ENCODE data around the gene CDC40.

The CDC40 gene

GRCh38 chr6:110180228-110181008 is at the start of gene CDC40:
Gene CDC40 (plus strand): TSS chr6:110180427. CDS start chr6:110180445, 18 bp downstream.
- DNase-seq (ENCODE audit: low spot score): peak; percentile 76

DNA sequence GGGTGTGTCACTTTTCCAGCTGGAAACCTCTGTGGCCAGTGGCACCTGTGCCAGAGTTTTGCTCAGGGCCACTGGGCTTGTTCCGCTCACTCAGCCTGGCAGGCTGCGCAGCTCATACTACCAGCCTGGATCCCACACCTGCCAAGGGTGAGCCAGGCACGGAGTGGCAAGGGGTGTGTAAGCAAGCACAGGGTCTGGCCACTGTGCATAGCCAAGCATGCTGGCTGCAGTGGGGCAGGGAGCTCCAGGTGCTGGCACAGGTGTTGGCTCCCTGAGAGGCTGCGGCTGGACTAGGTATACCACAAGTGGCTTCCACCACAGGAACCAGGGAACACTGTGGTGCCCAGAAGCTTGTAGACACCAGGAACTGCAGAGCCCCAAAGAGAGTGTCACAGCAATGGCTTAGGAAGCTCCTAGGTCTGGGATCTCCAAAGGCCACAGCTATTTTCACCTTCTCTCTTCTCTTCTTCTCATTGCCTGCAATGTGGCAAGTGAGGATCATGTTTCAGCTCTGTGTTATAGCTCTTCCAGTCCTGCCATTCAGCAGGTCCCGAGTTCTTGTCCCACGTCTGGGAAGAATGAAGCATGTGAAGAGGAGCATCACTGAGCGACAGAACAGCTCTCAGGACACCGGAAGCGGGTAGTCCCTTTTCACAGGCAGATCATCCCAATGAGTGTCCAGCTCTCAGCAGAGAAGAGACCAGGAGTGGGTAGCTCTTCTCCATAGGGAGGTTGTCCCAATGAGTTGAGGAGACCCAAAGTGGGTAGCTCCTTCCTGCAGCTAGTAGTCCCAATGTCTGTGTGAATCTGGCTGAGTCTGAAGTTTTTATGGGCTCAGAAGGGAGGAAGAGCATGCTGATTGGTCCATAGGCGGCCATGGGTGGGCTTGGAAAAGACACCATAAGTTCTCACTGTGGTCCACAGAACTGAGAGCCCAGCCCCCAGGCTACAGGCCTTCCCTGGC is 42.0 kb upstream of the CDC40 start:
- no peak for DNase-seq (ENCODE audit: low spot score)

DNA sequence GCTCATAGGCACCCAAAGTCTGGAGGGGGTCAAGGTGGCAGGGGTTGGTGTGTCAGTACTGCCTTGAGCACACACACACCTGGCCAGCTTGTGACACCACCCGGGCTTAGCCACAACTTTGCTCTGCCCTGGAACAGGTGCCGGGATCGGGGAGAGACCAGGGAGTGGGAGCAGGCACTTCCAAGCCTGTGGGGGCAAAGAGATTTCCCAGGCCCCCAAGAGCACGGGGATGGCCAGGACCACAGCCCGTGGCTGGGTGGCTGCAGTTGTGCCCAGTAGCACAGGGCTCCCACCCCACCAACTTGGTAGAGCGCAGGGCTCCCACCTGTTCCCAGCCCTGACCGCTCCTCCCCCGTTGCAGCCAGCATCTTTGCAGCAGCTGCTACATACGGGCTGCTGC is 41.2 kb upstream of the CDC40 start:
- no peak for DNase-seq (ENCODE audit: low spot score)

DNA sequence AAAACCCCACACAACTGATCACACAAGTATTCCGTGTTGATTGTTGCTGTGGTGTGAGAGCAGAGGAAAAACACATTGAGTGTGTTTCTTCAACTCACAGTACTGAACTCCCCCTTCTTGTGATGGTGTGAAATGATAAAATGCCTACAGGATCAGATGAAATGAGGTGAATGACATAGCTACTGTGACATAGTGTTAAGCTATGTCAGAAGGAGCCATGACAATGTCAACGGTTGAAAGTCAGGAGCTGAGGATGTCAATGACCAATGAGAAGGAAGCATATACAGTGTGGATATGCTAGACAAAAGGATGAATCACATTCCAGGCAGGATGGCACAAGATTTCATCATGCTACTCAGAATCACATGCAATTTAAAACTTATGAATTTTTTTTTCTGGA is 39.6 kb upstream of the CDC40 start:
- no peak for DNase-seq (ENCODE audit: low spot score)

GRCh38 chr6:110147870-110148269 is 32.4 kb upstream of the CDC40 start:
- no peak for DNase-seq (ENCODE audit: low spot score)

DNA sequence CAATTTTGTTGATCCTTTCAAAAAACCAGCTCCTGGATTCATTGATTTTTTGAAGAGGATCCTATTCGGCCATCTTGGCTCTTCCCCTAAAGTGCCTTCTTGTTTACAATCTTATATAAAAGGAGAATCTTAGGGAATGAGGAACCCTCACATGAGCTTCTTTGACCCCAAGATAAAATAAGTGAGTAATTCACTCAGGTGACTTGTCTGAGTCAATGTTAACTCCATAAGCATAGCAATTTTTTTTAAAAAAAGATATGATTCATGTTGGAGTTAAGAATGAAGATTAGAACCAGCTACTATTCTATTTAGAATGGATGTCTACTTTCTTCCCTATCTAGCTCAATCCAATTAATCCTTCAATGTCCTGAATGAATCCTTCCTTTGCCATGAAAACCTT is 21.7 kb upstream of the CDC40 start:
- DNase-seq (ENCODE audit: low spot score): no peak

GRCh38 chr6:110170081-110170480 is 10.1 kb upstream of the CDC40 start:
- DNase-seq (ENCODE audit: low spot score): no peak

- DNase-seq (ENCODE audit: low spot score): peak; percentile 21
Measured at GRCh38 chr6:110173506-110174132, 6.6 kb upstream of the CDC40 start.

DNA sequence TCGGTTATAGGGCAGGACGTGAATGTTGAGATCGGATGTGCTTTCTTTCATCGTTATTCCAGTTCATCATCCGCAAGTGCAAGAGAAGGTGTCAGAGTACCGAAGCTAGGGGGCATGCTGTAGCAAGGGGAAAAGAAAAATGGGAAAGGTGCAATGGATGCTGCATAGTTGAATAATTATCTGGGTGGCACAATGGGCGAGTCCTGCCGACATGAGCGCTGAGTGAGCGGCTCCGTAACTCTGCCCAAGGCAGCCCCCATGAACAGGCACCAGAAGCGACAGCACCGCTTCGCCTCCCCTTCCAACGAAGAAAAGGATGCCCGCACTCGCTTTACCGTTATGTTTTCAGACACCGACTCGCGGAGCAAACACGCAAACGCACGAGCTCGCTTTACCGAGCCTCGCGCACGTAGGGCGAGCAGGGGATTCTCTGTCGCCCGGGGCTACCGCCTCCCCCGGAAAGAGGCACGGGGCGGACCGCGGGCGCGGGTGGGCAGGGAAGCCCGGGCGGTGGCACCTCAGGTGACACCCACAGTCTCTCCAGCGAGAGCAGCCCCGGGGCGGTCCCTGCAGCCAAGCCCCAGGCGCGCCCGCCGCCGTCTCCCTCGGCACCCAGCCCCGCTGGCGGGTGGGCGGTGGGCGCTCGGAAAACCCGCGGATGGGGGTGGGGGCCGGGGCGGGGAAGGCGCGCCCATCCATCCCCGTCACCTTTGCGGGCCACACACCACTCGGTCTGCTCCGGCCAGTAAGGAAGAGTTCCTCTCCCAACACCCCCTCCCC is 1.4 kb upstream of the CDC40 start:
- peak; percentile 69 for DNase-seq (ENCODE audit: low spot score)

- DNase-seq (ENCODE audit: low spot score): peak; percentile 90
Measured at GRCh38 chr6:110179406-110180227, 610 bp upstream of the CDC40 start, which contains the start of gene WASF1. Gene WASF1 (minus strand): TSS chr6:110179670. CDS start chr6:110127601, 52,069 bp downstream.

- DNase-seq (ENCODE audit: low spot score): no peak
Measured at GRCh38 chr6:110181131-110182030, 1.2 kb downstream of the CDC40 start.

- DNase-seq (ENCODE audit: low spot score): no peak
Measured at GRCh38 chr6:110183292-110183885, 3.2 kb downstream of the CDC40 start.

GRCh38 chr6:110185879-110186278 is 5.7 kb downstream of the CDC40 start:
- DNase-seq (ENCODE audit: low spot score): no peak

DNA sequence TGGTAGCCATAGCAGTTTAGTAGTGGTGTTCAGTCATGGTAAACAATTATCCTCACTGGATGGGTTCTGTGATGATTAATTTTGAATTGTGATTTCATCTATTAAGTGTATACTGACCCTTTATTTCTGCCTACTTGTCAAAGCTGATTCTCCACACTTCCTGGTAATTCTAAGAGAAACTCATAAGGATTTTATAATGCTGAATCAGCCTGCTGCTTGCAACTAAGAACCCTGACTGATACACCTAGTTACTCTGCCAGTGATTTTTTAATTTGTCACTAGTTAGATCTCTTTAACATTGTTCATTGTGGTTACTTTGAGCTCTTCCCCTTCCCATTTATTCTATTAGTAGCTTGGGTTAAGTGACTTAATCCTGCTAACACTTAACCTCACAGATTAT is 8.6 kb downstream of the CDC40 start:
- no peak for DNase-seq (ENCODE audit: low spot score)

DNA sequence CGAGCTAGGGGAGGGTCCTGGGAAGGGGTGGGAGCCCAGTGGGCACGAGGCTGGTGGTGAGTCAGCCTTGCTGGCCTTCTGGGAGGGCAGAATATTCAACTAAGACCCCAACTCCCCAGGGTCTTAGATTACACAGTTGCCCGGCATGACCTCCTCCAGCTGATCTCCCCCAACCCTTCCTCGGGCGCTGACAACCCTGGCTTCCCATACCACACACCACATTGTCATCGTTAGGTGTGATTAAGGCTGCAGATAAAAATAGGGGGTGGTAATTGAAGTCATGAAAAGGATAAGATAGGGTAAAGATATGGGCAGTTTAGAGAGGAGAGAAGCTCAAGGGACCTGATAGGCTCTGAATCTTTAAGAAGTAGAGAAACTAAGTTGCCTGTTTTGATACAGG is 10.5 kb downstream of the CDC40 start:
- no peak for DNase-seq (ENCODE audit: low spot score)

GRCh38 chr6:110191477-110191876 is 11.2 kb downstream of the CDC40 start:
- DNase-seq (ENCODE audit: low spot score): no peak

DNA sequence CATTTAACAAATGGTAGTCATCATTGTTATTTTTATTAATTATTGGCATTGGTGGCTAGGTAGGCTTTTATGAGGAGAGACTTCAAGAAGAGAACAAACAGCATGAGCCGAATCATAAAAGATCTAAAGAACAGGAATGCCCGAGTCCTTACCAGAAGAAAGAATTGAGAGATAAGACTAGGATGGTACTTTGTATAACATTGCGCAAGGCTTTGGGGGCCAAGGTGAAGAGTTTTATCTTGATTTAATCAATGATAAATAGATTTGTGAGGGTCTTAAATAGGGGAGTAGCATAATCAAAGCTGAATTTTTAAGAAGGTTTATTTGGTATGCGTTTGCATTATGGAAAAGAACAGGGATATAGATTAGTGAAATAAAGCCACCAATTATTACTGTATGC is 15.4 kb downstream of the CDC40 start:
- no peak for DNase-seq (ENCODE audit: low spot score)

- DNase-seq (ENCODE audit: low spot score): no peak
Measured at GRCh38 chr6:110196874-110197273, 16.6 kb downstream of the CDC40 start.

- DNase-seq (ENCODE audit: low spot score): no peak
Measured at GRCh38 chr6:110198561-110198960, 18.3 kb downstream of the CDC40 start.
